GM12878 (cell line): ENCODE data around the gene ZBTB32. TPM values are rescaled to one million over a fixed set of nuclear protein-coding genes. Genes with fewer than 3 reads are reported as not detected.
A peak's percentile ranks its signal among the peaks of the same experiment; 100 is the strongest.

Experiments
- ATAC-seq: fragments of 200-7000 bp; cut with Tn5 transposase; 3 replicates; pipeline ENCODE4 v1.9.1; 2020; ENCODE audit warnings: mild to moderate bottlenecking, moderate library complexity
- BruUV-seq: library from RNA; stranded (reverse); fragments of 400-500 nt; replicated peaks from 2 replicates; lab custom pipeline; 2021; lab: Mats Ljungman, UMichigan
- CTCF ChIA-PET: fragments of 300-600 bp; sonication (Branson Sonifier 250); formaldehyde crosslinking; extraction: SDS; loops from one replicate; lab custom pipeline; 2021; ENCODE audit warnings: inconsistent platforms; lab: Yijun Ruan, JAX
- POLR2A ChIA-PET: fragments of 350-600 bp; formaldehyde crosslinking; extraction: SDS; loops from one replicate; lab custom pipeline; 2021; ENCODE audit warnings: inconsistent platforms; lab: Charles Lee
- RAD21 ChIA-PET: fragments of 300-600 bp; sonication (Branson Sonifier 250); formaldehyde crosslinking; loops from one replicate; lab custom pipeline; 2023; ENCODE audit warnings: antibody characterized with exemption; ENCODE audit not compliant: unreplicated experiment; lab: Charles Lee
- SMC1A ChIA-PET: fragments of 300-600 bp; sonication (Branson Sonifier 250); formaldehyde crosslinking; loops from one replicate; lab custom pipeline; 2023; ENCODE audit not compliant: unreplicated experiment, uncharacterized antibody; lab: Charles Lee
- DNase-seq: peaks from one replicate; pipeline ENCODE4 v3.0.0-alpha.2; 2011; ENCODE audit warnings: low read depth, low spot score
- FAIRE-seq: peaks from 3 replicates; lab custom pipeline; 2011; peaks lifted over from hg19 to GRCh38; lab: Jason Lieb, UNC
- H2AFZ ChIP-seq: 2 replicates; pipeline ENCODE4 v1.6.0; 2011; ENCODE audit warnings: low read depth, low read length, control low read depth; ENCODE audit not compliant: control insufficient read depth
- H3K27ac ChIP-seq: 2 replicates; pipeline ENCODE4 v1.5.1; 2011; ENCODE audit warnings: control low read depth; ENCODE audit not compliant: control insufficient read depth, insufficient read depth
- H3K27me3 ChIP-seq, 2 experiments: replicated peaks in 1 of 2; 2 replicates each; pipeline versions ENCODE4 v1.6.0 to v1.6.1; 2011; ENCODE audit warnings: low read length in 1 of 2; ENCODE audit not compliant: control insufficient read depth in 2 of 2, insufficient read depth in 2 of 2
- H3K36me3 ChIP-seq, 2 experiments: 2 replicates each; pipeline ENCODE4 v1.5.1; 2011; ENCODE audit warnings: low read length in 1 of 2; ENCODE audit not compliant: control insufficient read depth in 2 of 2, insufficient read depth in 2 of 2
- H3K4me1 ChIP-seq: 2 replicates; pipeline ENCODE4 v1.6.1; 2011; ENCODE audit warnings: mild to moderate bottlenecking, low read length, moderate library complexity, mixed read lengths; ENCODE audit not compliant: control insufficient read depth, insufficient read depth
- H3K4me2 ChIP-seq: 2 replicates; pipeline ENCODE4 v1.6.0; 2011; ENCODE audit warnings: control low read depth; ENCODE audit not compliant: control insufficient read depth, insufficient read depth
- H3K4me3 ChIP-seq: fragments of 200-600 bp; sonication (generic); 2 replicates; pipeline ENCODE4 v1.5.1; 2016
- H3K79me2 ChIP-seq: 2 replicates; pipeline ENCODE4 v1.6.0; 2011; ENCODE audit warnings: low read length; ENCODE audit not compliant: control insufficient read depth, insufficient read depth
- H3K9ac ChIP-seq: 2 replicates; pipeline ENCODE4 v1.8.0; 2011; ENCODE audit warnings: low read length, control low read depth, mixed read lengths; ENCODE audit not compliant: control insufficient read depth, insufficient read depth
- H3K9me3 ChIP-seq: replicated peaks from 3 replicates; pipeline ENCODE4 v1.5.1; 2011; ENCODE audit warnings: mild to moderate bottlenecking, low read length; ENCODE audit not compliant: control insufficient read depth, insufficient read depth
- H4K20me1 ChIP-seq: 2 replicates; pipeline ENCODE4 v1.6.0; 2011; ENCODE audit not compliant: control insufficient read depth, insufficient read depth
- BCL11A ChIP-seq: IDR thresholded peaks from 2 replicates; pipeline ENCODE4 v1.6.1; 2011; ENCODE audit warnings: low read depth, low read length
- CBFB ChIP-seq: IDR thresholded peaks from 2 replicates; pipeline ENCODE4 v1.6.1; 2016; ENCODE audit warnings: antibody characterized with exemption, low read depth
- E2F8 ChIP-seq: fragments of 450-650 bp; IDR thresholded peaks from 2 replicates; pipeline ENCODE4 v1.6.1; 2018; ENCODE audit warnings: mild to moderate bottlenecking, low read depth, moderate library complexity; ENCODE audit not compliant: partially characterized antibody
- GABPA ChIP-seq: IDR thresholded peaks from 2 replicates; pipeline ENCODE4 v1.6.1; 2014; ENCODE audit warnings: antibody characterized with exemption, low read depth, mild to moderate bottlenecking, inconsistent platforms
- HDAC2 ChIP-seq: fragments of 200-600 bp; sonication (generic); IDR thresholded peaks from 2 replicates; pipeline ENCODE4 v1.6.1; 2017
- POU2F2 ChIP-seq: IDR thresholded peaks from 3 replicates; pipeline ENCODE4 v1.6.1; 2011; ENCODE audit warnings: low read depth, mild to moderate bottlenecking, low read length, borderline replicate concordance
- SMC3 ChIP-seq: IDR thresholded peaks from 2 replicates; pipeline ENCODE4 v1.6.1; 2011; ENCODE audit warnings: low read length, improper control_type of control experiment, borderline replicate concordance
- TAF1 ChIP-seq: IDR thresholded peaks from 2 replicates; pipeline ENCODE4 v1.6.1; 2011; ENCODE audit warnings: mild to moderate bottlenecking, low read depth, low read length, borderline replicate concordance
- USF1 ChIP-seq: IDR thresholded peaks from 2 replicates; pipeline ENCODE4 v1.6.1; 2011; ENCODE audit warnings: borderline replicate concordance, low read depth, mild to moderate bottlenecking, moderate library complexity, mixed read lengths, low read length; ENCODE audit not compliant: insufficient read depth; ENCODE audit errors: extremely low read length
- WGBS: methylation state at CpG from one replicate; pipeline ENCODE4 v1.1.6; 2016; ENCODE audit warnings: low lambda C conversion rate; ENCODE audit not compliant: insufficient replicate concordance, insufficient coverage; ENCODE audit errors: missing lambda C conversion rate; 5-methylcytosine and 5-hydroxymethylcytosine counted together
- in situ Hi-C: fragments of 300-500 bp; cut with MboI; formaldehyde crosslinking; loops from 9 replicates; pipeline ENCODE4 v1.14.3; 2018; ENCODE audit warnings: mixed read lengths
- intact Hi-C: fragments of 100-400 bp; cut with micrococcal nuclease; formaldehyde crosslinking; loops from one replicate; pipeline ENCODE4 v1.14.2; 2022; ENCODE audit not compliant: unreplicated experiment
- polyA plus RNA-seq, 11 experiments: library from polyadenylated mRNA; depleted of rRNA in 4 of 11; unstranded in 6 of 11; stranded (reverse) in 5 of 11; fragments of >200 nt; fragmentation: Nextera tagmentation in 4 of 11; fragmentation: Illumina TruSeq in 1 of 11; extraction: Ambion mirVana in 4 of 11; extraction: Trizol in 1 of 11; gene quantifications; 1 replicate in 1 of 11; 2 replicates in 10 of 11; pipeline versions ENCODE4 v1.2.1 to v1.2.3, GENCODE V29; 2011 to 2016; ENCODE audit warnings: inconsistent platforms in 2 of 11, missing spikeins in 2 of 11, low read depth in 1 of 11
- total RNA-seq, 4 experiments: library from RNA; depleted of rRNA in 3 of 4; stranded (reverse); fragments of >200 nt in 3 of 4; fragmentation: Illumina TruSeq in 1 of 4; extraction: Trizol in 1 of 4; gene quantifications; 2 replicates each; pipeline versions ENCODE4 v1.2.1 to v1.2.3, GENCODE V29; 2013 to 2021
- TF ChIP-seq, protein P1 (sequence below): fragments of 450-650 bp; IDR thresholded peaks from 2 replicates; pipeline ENCODE4 v1.6.1; 2016; ENCODE audit warnings: mild to moderate bottlenecking
- TF ChIP-seq, protein P2 (sequence below): fragments of 450-650 bp; IDR thresholded peaks from 2 replicates; pipeline ENCODE4 v1.6.1; 2017; ENCODE audit warnings: mild to moderate bottlenecking, moderate library complexity

ZBTB32 gene
- total and polyA plus RNA-seq, 10 of the 15 experiments (the other 5 are each of a cell fraction or from before 2014, with no cell fraction given): 1.0 to 46.7 (median 16.0) TPM

GRCh38 chr19:35742121-35742724, 37.9 kb downstream of the ZBTB32 start, which contains the start of gene IGFLR1:
IGFLR1 (minus strand) TSS chr19:35742452; CDS start chr19:35741180, 1,272 bp downstream.
- peak within 1 kb of the TSS; percentile 88 for H3K9ac ChIP-seq
- H3K4me2 ChIP-seq: peak within 1 kb of the TSS; percentile 99
- no peaks in the 10 kb centered on the region for H4K20me1 ChIP-seq
- peak within 1 kb of the TSS; percentile 99 for H3K27ac ChIP-seq
- in situ Hi-C loops: no loop called here
- no peaks in the 10 kb centered on the region for H3K27me3 ChIP-seq
- SMC1A ChIA-PET: interaction anchor here (0.6 to 1.6 kb wide), 4 partner anchors 29 to 311 kb away, joined by 3 to 9 read pairs (median 6); no protein-coding TSS in a partner anchor
- BruUV-seq: no TSS peak
- RAD21 ChIA-PET: interaction anchor here (1.1 to 1.7 kb wide), 7 partner anchors 24 to 189 kb away, joined by 3 to 9 read pairs (median 7); no protein-coding TSS in a partner anchor
- peak within 1 kb of the TSS; percentile 83 for H3K4me3 ChIP-seq
- H3K4me1 ChIP-seq: peaks cover 32% of the 10 kb centered on the region
- peaks cover 4 to 18% of the 10 kb centered on the region in 2 experiments; a peak in 2 of 4 replicates for H3K36me3 ChIP-seq
- FAIRE-seq (peak; percentile 99), DNase-seq (peak; percentile 64), ATAC-seq (peak; percentile 29)
- no peaks in the 10 kb centered on the region for H3K9me3 ChIP-seq
- WGBS: 3% methylated on average over 9 of the region's 9 CpGs
- POLR2A ChIA-PET: interaction anchor here (0.9 to 7.1 kb wide), 6 partner anchors 15 to 50 kb away, joined by 4 to 91 read pairs (median 8); partner anchors contain the start of gene KMT2B
- H2AFZ ChIP-seq: peak within 1 kb of the TSS; percentile 54
- CTCF ChIA-PET: interaction anchor here (0.7 to 4.3 kb wide), 3 partner anchors 29 to 190 kb away, joined by 3 to 18 read pairs (median 3); no protein-coding TSS in a partner anchor
- intact Hi-C loops: no loop called here
- H3K79me2 ChIP-seq: peaks cover 28% of the 10 kb centered on the region
- TF ChIP-seq E2F8 (no peak), BCL11A (peak; percentile 91), HDAC2 (no peak), POU2F2 (peak; percentile 91; the same call in 2 of the 3 replicates), TAF1 (peak; percentile 77; the same call in 1 of the 2 replicates), CBFB (peak; percentile 99), GABPA (no peak), USF1 (no peak), SMC3 (no peak)
- TF ChIP-seq, protein P1, sequence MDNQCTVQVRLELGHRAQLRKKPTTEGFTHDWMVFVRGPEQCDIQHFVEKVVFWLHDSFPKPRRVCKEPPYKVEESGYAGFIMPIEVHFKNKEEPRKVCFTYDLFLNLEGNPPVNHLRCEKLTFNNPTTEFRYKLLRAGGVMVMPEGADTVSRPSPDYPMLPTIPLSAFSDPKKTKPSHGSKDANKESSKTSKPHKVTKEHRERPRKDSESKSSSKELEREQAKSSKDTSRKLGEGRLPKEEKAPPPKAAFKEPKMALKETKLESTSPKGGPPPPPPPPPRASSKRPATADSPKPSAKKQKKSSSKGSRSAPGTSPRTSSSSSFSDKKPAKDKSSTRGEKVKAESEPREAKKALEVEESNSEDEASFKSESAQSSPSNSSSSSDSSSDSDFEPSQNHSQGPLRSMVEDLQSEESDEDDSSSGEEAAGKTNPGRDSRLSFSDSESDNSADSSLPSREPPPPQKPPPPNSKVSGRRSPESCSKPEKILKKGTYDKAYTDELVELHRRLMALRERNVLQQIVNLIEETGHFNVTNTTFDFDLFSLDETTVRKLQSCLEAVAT: peak; percentile 78
- TF ChIP-seq, protein P2, sequence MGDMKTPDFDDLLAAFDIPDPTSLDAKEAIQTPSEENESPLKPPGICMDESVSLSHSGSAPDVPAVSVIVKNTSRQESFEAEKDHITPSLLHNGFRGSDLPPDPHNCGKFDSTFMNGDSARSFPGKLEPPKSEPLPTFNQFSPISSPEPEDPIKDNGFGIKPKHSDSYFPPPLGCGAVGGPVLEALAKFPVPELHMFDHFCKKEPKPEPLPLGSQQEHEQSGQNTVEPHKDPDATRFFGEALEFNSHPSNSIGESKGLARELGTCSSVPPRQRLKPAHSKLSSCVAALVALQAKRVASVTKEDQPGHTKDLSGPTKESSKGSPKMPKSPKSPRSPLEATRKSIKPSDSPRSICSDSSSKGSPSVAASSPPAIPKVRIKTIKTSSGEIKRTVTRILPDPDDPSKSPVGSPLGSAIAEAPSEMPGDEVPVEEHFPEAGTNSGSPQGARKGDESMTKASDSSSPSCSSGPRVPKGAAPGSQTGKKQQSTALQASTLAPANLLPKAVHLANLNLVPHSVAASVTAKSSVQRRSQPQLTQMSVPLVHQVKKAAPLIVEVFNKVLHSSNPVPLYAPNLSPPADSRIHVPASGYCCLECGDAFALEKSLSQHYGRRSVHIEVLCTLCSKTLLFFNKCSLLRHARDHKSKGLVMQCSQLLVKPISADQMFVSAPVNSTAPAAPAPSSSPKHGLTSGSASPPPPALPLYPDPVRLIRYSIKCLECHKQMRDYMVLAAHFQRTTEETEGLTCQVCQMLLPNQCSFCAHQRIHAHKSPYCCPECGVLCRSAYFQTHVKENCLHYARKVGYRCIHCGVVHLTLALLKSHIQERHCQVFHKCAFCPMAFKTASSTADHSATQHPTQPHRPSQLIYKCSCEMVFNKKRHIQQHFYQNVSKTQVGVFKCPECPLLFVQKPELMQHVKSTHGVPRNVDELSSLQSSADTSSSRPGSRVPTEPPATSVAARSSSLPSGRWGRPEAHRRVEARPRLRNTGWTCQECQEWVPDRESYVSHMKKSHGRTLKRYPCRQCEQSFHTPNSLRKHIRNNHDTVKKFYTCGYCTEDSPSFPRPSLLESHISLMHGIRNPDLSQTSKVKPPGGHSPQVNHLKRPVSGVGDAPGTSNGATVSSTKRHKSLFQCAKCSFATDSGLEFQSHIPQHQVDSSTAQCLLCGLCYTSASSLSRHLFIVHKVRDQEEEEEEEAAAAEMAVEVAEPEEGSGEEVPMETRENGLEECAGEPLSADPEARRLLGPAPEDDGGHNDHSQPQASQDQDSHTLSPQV: no peak
